Mammary epithelial cell (primary cell): ENCODE results near the gene DOK6.

Source experiments
- EZH2 ChIP-seq: IDR thresholded peaks from 2 replicates; pipeline ENCODE4 v1.6.1; 2012; ENCODE audit warnings: low read length, inconsistent platforms, borderline replicate concordance
- TF ChIP-seq, protein P1 (sequence below), 2 donors: IDR thresholded peaks in 1 of 2; conservative IDR thresholded peaks in 1 of 2; 2 replicates each; pipeline ENCODE4 v1.5.1; 2011 to 2012; ENCODE audit warnings: inconsistent platforms in 2 of 2, low read length in 2 of 2, mild to moderate bottlenecking in 2 of 2, control low read depth in 1 of 2, low read depth in 1 of 2; ENCODE audit not compliant: insufficient read depth in 1 of 2; ENCODE audit errors: extremely low read depth in 1 of 2

DNA sequence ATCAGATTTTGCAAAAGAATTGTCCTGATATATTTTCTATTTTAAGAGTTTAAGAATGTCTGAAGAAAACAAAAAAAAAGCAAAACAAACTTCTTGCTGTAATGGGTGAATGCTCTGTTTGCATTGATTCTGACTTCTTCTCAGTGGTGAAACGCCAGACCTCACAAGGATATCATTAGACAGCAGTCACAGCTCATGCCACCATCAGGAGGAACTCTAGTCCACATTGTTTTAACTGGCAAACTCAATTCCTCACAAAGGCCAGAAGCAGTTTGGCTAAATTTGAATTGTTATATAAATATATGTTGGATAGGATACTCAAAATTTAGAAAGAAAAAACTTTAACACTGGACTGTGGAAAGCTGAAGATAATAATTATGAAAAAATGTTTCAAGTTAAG, 89.4 kb downstream of the DOK6 start:
- TF ChIP-seq EZH2, result no peak
- TF ChIP-seq, protein P1, sequence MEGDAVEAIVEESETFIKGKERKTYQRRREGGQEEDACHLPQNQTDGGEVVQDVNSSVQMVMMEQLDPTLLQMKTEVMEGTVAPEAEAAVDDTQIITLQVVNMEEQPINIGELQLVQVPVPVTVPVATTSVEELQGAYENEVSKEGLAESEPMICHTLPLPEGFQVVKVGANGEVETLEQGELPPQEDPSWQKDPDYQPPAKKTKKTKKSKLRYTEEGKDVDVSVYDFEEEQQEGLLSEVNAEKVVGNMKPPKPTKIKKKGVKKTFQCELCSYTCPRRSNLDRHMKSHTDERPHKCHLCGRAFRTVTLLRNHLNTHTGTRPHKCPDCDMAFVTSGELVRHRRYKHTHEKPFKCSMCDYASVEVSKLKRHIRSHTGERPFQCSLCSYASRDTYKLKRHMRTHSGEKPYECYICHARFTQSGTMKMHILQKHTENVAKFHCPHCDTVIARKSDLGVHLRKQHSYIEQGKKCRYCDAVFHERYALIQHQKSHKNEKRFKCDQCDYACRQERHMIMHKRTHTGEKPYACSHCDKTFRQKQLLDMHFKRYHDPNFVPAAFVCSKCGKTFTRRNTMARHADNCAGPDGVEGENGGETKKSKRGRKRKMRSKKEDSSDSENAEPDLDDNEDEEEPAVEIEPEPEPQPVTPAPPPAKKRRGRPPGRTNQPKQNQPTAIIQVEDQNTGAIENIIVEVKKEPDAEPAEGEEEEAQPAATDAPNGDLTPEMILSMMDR (conservative IDR thresholded peaks at IDR 0.05 in 1 of 2, IDR thresholded peaks at IDR 0.05 in 1 of 2; ENCODE audit: extremely low read depth in 1 of 2, insufficient read depth in 1 of 2, low read depth in 1 of 2, low read length in 2 of 2), result no peak
